GM19099 (cell line): ENCODE results near the gene PCDHGA3.

ENCODE experiments used
- POLR2A ChIP-seq: IDR thresholded peaks from 3 replicates; pipeline ENCODE4 v1.6.1; 2011; ENCODE audit warnings: low read depth; ENCODE audit not compliant: insufficient read length; ENCODE audit errors: extremely low read depth

The PCDHGA3 gene

DNA sequence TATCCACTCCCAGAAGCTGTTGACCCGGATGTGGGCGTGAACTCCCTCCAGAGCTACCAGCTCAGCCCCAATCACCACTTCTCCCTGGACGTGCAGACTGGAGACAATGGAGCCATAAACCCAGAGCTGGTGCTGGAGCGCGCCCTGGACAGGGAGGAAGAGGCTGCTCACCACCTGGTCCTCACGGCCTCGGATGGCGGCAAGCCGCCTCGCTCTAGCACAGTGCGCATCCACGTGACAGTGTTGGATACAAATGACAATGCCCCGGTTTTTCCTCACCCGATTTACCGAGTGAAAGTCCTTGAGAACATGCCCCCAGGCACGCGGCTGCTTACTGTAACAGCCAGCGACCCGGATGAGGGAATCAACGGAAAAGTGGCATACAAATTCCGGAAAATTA is 49.6 kb downstream of the PCDHGA3 start:
- TF ChIP-seq POLR2A = no peak
